ENCODE measurements around the gene GRK4.
"Not testable (repeated sequence)": the region's sequence is repeated elsewhere in the genome, so short reads cannot be mapped to it uniquely, and the experiment has no call there.

GRK4 gene

DNA sequence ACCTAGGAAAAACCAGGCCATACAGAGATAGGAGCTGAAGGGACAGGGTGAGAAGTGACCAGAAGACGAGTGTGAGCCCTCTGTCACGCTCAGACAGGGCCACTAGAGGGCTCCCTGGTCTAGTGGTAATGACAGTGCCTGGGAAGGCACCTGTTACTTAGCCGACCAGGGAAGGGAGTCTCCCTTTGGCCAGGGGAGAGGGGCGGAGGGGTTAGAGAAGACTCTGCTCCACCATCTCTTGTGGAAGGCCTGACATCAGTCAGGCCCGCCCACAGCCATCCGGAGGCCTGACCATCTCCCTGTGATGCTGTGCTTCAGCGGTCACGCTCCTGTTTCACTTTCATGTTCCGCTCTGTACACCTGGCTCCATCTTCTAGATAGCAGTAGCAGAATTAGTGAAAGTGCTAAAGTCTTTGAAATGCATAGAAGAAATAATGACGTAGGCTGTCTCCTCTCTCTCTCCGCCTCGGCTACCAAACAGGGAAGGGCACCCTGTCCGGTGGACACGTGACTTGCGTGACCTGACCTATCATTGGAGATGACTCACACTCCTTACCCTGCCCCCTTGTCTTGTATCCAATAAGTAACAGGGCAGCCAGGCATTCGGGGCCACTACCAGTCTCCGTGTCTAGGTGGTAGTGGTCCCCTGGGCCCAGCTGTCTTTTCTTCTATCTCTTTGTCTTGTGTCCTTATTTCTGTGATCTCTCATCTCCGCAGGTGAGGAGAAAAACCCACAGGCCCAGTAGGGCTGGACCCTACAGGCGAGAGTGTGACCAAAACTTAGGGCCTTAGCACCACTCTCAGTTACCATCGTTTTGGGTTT lies 84.3 kb downstream of the GRK4 start:
- TF ChIP-seq, protein P1, sequence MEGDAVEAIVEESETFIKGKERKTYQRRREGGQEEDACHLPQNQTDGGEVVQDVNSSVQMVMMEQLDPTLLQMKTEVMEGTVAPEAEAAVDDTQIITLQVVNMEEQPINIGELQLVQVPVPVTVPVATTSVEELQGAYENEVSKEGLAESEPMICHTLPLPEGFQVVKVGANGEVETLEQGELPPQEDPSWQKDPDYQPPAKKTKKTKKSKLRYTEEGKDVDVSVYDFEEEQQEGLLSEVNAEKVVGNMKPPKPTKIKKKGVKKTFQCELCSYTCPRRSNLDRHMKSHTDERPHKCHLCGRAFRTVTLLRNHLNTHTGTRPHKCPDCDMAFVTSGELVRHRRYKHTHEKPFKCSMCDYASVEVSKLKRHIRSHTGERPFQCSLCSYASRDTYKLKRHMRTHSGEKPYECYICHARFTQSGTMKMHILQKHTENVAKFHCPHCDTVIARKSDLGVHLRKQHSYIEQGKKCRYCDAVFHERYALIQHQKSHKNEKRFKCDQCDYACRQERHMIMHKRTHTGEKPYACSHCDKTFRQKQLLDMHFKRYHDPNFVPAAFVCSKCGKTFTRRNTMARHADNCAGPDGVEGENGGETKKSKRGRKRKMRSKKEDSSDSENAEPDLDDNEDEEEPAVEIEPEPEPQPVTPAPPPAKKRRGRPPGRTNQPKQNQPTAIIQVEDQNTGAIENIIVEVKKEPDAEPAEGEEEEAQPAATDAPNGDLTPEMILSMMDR (conservative IDR thresholded peaks at IDR 0.05; ENCODE audit: low read length), result peak; percentile 77
- no peak overlapping the region for H3K4me3 ChIP-seq (ENCODE audit: low read length)
- DNase-seq (ENCODE audit: low read depth), result peak; percentile 40

DNA sequence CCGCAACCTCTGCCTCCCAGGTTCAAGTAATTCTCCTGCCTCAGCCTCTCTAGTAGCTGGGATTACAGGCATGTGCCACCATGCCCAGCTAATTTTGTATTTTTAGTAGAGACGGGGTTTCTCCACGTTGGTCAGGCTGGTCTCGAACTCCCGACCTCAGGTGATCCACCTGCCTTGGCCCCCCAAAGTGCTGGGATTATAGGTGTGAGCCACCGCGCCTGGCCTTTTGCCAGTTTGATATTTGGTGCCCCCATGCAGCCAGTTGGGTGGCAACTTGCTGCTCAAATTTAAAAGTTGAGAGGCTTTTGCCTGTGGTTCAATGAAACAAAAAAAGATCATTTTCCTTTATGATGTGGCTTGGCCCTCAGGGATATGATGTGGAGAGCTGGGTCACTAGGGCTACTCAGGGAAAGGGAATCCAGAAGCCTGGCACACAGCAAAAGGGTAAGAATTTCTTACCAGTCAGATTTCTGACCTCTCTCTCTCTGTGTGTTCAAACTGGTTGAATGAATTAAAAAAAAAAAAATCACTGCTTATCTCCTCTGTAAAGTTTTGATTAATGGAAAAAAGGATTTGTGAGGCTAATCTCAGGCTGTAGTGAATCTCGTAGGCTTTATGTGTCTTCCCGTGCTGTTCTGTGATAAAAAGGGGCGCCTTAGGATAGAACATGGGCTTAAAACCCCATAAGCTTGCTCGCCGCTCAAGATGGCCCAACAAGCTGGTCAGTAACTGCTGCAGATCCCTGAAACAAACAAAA lies 87.9 kb downstream of the GRK4 start:
- not testable (repeated sequence) for H3K4me3 ChIP-seq (ENCODE audit: low read length); DNase-seq (ENCODE audit: low read depth)

DNA sequence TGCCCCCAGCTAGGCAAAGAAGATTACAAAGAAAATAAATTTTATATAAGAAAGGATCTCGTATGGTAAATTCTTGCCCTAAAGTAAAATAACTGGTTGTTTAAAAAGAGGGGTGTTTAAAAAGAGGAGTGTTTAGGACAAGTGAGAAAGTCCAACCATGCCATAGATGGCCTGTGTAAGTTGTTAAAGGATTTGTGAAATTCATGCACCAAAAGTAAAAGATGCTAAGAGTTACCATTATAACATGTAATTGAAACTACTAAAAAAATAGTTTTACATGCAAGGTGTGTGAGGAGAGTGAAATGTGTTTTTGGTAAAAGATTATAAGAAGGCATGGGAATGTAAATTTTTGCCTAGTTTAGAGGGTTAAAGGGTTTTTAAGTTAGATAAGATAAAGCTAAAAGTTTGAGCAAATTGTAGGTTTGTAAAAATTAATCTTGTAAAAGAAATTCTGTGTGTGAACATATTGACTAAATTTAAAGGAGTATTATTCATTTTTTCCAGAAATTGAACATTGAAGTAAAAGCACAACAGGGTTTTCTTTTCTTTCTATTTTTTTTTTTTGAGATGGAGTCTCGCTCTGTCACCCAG lies 90.9 kb downstream of the GRK4 start:
- no peak overlapping the region for H3K4me3 ChIP-seq (ENCODE audit: low read length)
- DNase-seq (ENCODE audit: low read depth), result no peak
- TF ChIP-seq, protein P1 (conservative IDR thresholded peaks at IDR 0.05; ENCODE audit: low read length), result no peak

DNA sequence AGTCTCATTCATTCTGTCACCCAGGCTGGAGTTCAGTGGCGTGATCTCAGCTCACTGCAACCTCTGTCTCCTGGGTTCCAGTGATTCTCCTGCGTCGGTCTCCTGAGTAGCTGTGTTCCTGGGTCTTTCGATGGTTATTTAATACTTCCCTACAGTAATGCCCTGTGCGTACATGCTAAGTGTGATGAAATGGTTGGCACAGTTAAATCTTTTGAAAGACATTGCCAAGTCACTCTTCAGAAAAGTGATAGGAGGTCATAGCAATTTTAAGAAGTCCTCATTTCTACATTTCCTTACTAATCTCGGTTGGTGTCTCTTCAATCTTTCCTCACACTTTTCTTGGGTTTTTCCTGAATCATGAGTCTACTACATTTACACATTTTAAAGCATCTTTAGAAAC lies 96.6 kb downstream of the GRK4 start:
- DNase-seq (ENCODE audit: low read depth), result no peak
- H3K4me3 ChIP-seq (ENCODE audit: low read length), result no peak overlapping the region
- TF ChIP-seq, protein P1 (conservative IDR thresholded peaks at IDR 0.05; ENCODE audit: low read length), result no peak

DNA sequence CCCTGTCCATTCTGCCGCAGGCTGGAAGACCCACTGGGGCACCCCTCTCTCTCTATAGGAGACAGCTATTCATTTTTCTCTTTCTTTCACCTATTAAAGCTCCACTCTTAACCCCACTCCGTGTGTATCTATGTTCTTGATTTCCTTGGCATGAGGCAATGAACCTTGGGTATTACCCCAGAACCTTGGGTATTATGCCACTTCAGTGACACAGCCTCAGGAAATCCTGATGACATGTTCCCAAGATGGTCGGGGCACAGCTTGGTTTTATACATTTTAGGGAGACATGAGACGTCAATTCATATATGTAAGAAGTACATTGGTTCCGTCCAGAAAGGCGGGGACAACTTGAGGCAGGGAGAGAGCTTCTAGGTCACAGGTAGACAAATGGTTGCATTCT lies 97.6 kb downstream of the GRK4 start:
- TF ChIP-seq, protein P1 (conservative IDR thresholded peaks at IDR 0.05; ENCODE audit: low read length), result no peak
- DNase-seq (ENCODE audit: low read depth), result no peak
- no peak overlapping the region for H3K4me3 ChIP-seq (ENCODE audit: low read length)

DNA sequence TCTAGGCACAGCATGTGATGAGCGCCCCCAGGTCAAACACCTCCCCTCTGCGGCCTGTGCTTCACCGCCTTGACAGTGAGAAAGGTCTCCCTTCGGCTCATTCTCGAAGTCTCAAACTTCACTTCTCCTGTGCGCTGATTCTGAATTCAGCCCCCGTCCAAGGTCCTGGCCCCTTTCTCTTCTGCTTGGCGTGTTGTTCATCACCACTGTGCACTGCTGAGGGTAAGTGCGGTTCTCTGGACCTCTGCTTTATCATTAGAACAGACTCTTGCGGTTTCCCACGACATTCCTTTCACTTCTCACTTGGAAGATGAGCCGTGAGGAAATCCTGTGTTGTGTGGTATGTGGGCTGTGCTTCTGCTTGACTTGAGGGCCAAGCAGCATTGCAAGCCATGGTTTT lies 99.1 kb downstream of the GRK4 start:
- DNase-seq (ENCODE audit: low read depth), result peak; percentile 68
- no peak overlapping the region for H3K4me3 ChIP-seq (ENCODE audit: low read length)
- TF ChIP-seq, protein P1 (conservative IDR thresholded peaks at IDR 0.05; ENCODE audit: low read length), result no peak

DNA sequence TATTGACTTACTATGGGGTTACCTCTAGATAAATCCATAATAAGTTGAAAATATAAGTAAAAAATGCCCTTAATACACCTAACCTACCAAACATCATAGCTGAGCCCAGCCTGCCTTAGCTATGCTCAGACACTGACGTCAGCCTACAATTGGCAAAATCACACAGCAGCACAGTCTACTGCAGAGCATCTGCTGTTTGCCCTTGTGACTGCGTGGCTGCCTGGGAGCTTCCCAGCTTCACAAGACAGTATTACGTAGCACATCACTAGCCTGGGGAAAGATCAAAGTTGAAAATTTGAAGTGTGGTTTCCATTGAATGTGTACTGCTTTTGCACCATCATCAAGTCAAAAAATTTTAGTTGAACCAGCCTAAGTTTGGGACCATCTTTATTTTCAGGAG lies 102.2 kb downstream of the GRK4 start:
- DNase-seq (ENCODE audit: low read depth), result no peak
- H3K4me3 ChIP-seq (ENCODE audit: low read length), result no peak overlapping the region
- TF ChIP-seq, protein P1 (conservative IDR thresholded peaks at IDR 0.05; ENCODE audit: low read length), result no peak

Measured in AG10803 (cell line).